HCT116 (cell line): Measurements from ENCODE around the gene CEP131.

Experiments
- CEBPB ChIP-seq: IDR thresholded peaks from 2 replicates; pipeline ENCODE4 v1.6.1; 2012; ENCODE audit warnings: low read depth
- CTCF ChIP-seq, 3 experiments: fragments of 200-600 bp in 1 of 3; sonication (generic) in 1 of 3; IDR thresholded peaks in 2 of 3; conservative IDR thresholded peaks in 1 of 3; 2 replicates each; pipeline ENCODE4 v1.5.1; 2012 to 2017; ENCODE audit warnings: low read depth in 2 of 3, low read length in 2 of 3, antibody characterized with exemption in 1 of 3, borderline replicate concordance in 1 of 3, control low read depth in 1 of 3, mild to moderate bottlenecking in 1 of 3, mixed read lengths in 1 of 3, mixed run types in 1 of 3, moderate library complexity in 1 of 3; ENCODE audit not compliant: insufficient read depth in 1 of 3
- POLR2AphosphoS5 ChIP-seq: IDR thresholded peaks from 2 replicates; pipeline ENCODE4 v1.6.1; 2011; ENCODE audit warnings: mild to moderate bottlenecking, low read depth, low read length, moderate library complexity

- TF ChIP-seq POLR2AphosphoS5 (no peak; the same call in 1 of the 2 replicates), CTCF (IDR thresholded peaks at IDR 0.05 in 2 of 3, conservative IDR thresholded peaks at IDR 0.05 in 1 of 3; ENCODE audit: borderline replicate concordance in 1 of 3, insufficient read depth in 1 of 3, low read depth in 2 of 3, low read length in 2 of 3) (no peak), CEBPB (no peak)
Measured at GRCh38 chr17:81242421-81243332, 19.9 kb upstream of the CEP131 start.
